Urinary bladder (tissue), 2 donors: ENCODE data around the gene PTTG1IP. TPM values are rescaled to one million over a fixed set of nuclear protein-coding genes. Genes with fewer than 3 reads are reported as not detected.

Experiments
- polyA plus RNA-seq: library from polyadenylated mRNA; stranded (reverse); fragments of 200-250 nt; gene quantifications from one replicate; pipeline ENCODE4 v1.2.3, GENCODE V29; 2013
- total RNA-seq: library from RNA; depleted of rRNA; stranded (reverse); fragments of >200 nt; gene quantifications from one replicate; pipeline ENCODE4 v1.2.3, GENCODE V29; 2014
- donor health status: healthy.

The PTTG1IP gene
- total and polyA plus RNA-seq, 2 donors = 154 to 233 TPM

Other genes starting within 250 kb of the PTTG1IP start
- gene KRTAP10-9, start 246.6 kb downstream of the PTTG1IP start, total RNA-seq = not detected
- gene KRTAP10-9, start 246.6 kb downstream of the PTTG1IP start, polyA plus RNA-seq = not detected
- gene KRTAP10-10, start 236.3 kb downstream of the PTTG1IP start, total RNA-seq = not detected
- gene KRTAP10-10, start 236.3 kb downstream of the PTTG1IP start, polyA plus RNA-seq = not detected
- not detected for gene KRTAP10-11, start 227.3 kb downstream of the PTTG1IP start, total RNA-seq
- gene KRTAP10-11, start 227.3 kb downstream of the PTTG1IP start, polyA plus RNA-seq = not detected
- gene KRTAP12-4, start 219.0 kb downstream of the PTTG1IP start, total RNA-seq = not detected
- gene KRTAP12-4, start 219.0 kb downstream of the PTTG1IP start, polyA plus RNA-seq = not detected
- gene KRTAP12-3, start 215.8 kb downstream of the PTTG1IP start, total RNA-seq = not detected
- not detected for gene KRTAP12-3, start 215.8 kb downstream of the PTTG1IP start, polyA plus RNA-seq
- not detected for gene KRTAP12-2, start 206.8 kb downstream of the PTTG1IP start, total RNA-seq
- gene KRTAP12-2, start 206.8 kb downstream of the PTTG1IP start, polyA plus RNA-seq = not detected
- gene KRTAP12-1, start 191.5 kb downstream of the PTTG1IP start, total RNA-seq = not detected
- gene KRTAP12-1, start 191.5 kb downstream of the PTTG1IP start, polyA plus RNA-seq = not detected
- not detected for gene KRTAP10-12, start 176.5 kb downstream of the PTTG1IP start, total RNA-seq
- not detected for gene KRTAP10-12, start 176.5 kb downstream of the PTTG1IP start, polyA plus RNA-seq
- gene TSPEAR, start 162.1 kb downstream of the PTTG1IP start, total RNA-seq = 0.21 TPM
- 0.03 TPM for gene TSPEAR, start 162.1 kb downstream of the PTTG1IP start, polyA plus RNA-seq
- 75.9 TPM for gene UBE2G2, start 71.9 kb downstream of the PTTG1IP start, total RNA-seq
- 65.4 TPM for gene UBE2G2, start 71.9 kb downstream of the PTTG1IP start, polyA plus RNA-seq
- gene SUMO3, start 55.6 kb downstream of the PTTG1IP start, total RNA-seq = 33.7 TPM
- 84.2 TPM for gene SUMO3, start 55.6 kb downstream of the PTTG1IP start, polyA plus RNA-seq
- 20.8 TPM for gene ITGB2, start 47.2 kb upstream of the PTTG1IP start, total RNA-seq
- gene ITGB2, start 47.2 kb upstream of the PTTG1IP start, polyA plus RNA-seq = 39.9 TPM
- gene SLX9, start 66.3 kb upstream of the PTTG1IP start, total RNA-seq = 7.1 TPM
- gene SLX9, start 66.3 kb upstream of the PTTG1IP start, polyA plus RNA-seq = 35.7 TPM
- 35.3 TPM for gene ADARB1, start 200.9 kb upstream of the PTTG1IP start, total RNA-seq
- 79.8 TPM for gene ADARB1, start 200.9 kb upstream of the PTTG1IP start, polyA plus RNA-seq